Adrenal gland (tissue), 12 donors: ENCODE measurements around the gene CSH2. TPM values are rescaled to one million over a fixed set of nuclear protein-coding genes. Genes with fewer than 3 reads are reported as not detected.
A peak's percentile ranks its signal among the peaks of the same experiment; 100 is the strongest.
"Not testable (repeated sequence)": the region's sequence is repeated elsewhere in the genome, so short reads cannot be mapped to it uniquely, and the experiment has no call there.

Experiments
- DNase-seq, 7 donors: peaks; one replicate each; pipeline ENCODE4 v3.0.0-alpha.2; 2019 to 2020
- H3K27ac ChIP-seq, 5 donors: fragments of 200-600 bp; sonication (generic) in 4 of 5; 1 replicate in 3 of 5; 2 replicates in 2 of 5; pipeline versions ENCODE4 v1.5.1 to v1.8.0; 2016 to 2020; ENCODE audit warnings: mild to moderate bottlenecking in 1 of 5
- H3K27me3 ChIP-seq: fragments of 200-600 bp; 2 replicates; pipeline ENCODE4 v1.8.0; 2021
- H3K36me3 ChIP-seq, 2 donors: fragments of 200-600 bp; replicated peaks in 1 of 2; 1 replicate in 1 of 2; 2 replicates in 1 of 2; pipeline versions ENCODE4 v1.5.1 to v1.8.0; 2018 to 2022
- H3K4me1 ChIP-seq, 2 donors: fragments of 200-600 bp; replicated peaks in 1 of 2; 1 replicate in 1 of 2; 2 replicates in 1 of 2; pipeline versions ENCODE4 v1.5.1 to v1.8.0; 2018 to 2021
- H3K4me3 ChIP-seq, 4 donors: fragments of 200-600 bp; sonication (generic) in 3 of 4; one replicate each; pipeline ENCODE4 v1.5.1; 2016 to 2018
- H3K9me3 ChIP-seq, 3 donors: fragments of 200-600 bp; sonication (generic) in 1 of 3; replicated peaks in 1 of 3; 1 replicate in 2 of 3; 2 replicates in 1 of 3; pipeline versions ENCODE4 v1.5.1 to v1.8.0; 2016 to 2021
- CTCF ChIP-seq, 6 experiments: fragments of 450-650 bp in 4 of 6; fragments of 200-600 bp in 2 of 6; sonication (generic) in 1 of 6; IDR thresholded peaks; 1 replicate in 5 of 6; 2 replicates in 1 of 6; pipeline versions ENCODE4 v1.5.1 to v1.8.0; 2016 to 2021; ENCODE audit warnings: antibody characterized with exemption in 6 of 6, mild to moderate bottlenecking in 2 of 6, moderate library complexity in 1 of 6
- POLR2A ChIP-seq, 2 donors: fragments of 450-650 bp; IDR thresholded peaks; one replicate each; pipeline ENCODE4 v1.6.1; 2017; ENCODE audit warnings: antibody characterized with exemption in 2 of 2, mild to moderate bottlenecking in 2 of 2, moderate library complexity in 1 of 2
- WGBS, 4 donors: extraction: QIAGEN DNeasy Blood & Tissue Kit in 2 of 4; methylation state at CpG; one replicate each; pipeline versions ENCODE4 v1.1.5 to v1.1.7; 2013 to 2017; 5-methylcytosine and 5-hydroxymethylcytosine counted together
- intact Hi-C, 2 donors: fragments of 100-400 bp; cut with DNase I; formaldehyde crosslinking; loops; one replicate each; pipeline versions ENCODE4 v1.14.1 to v1.15.0; 2022 to 2023
- polyA plus RNA-seq, 3 donors: library from polyadenylated mRNA; stranded (reverse); fragments of 200-250 nt in 2 of 3; fragments of 350-450 nt in 1 of 3; fragmentation: Illumina TruSeq in 1 of 3; extraction: RNeasy Lipid Tissue Mini Kit (QIAGEN cat#74804) in 1 of 3; gene quantifications; one replicate each; pipeline ENCODE4 v1.2.3, GENCODE V29; 2013 to 2014
- total RNA-seq, 9 donors: library from RNA; depleted of rRNA in 4 of 9; stranded (reverse); fragments of >200 nt in 4 of 9; fragments of 120-200 nt in 1 of 9; fragmentation: NEBNext Ultra II Directional in 1 of 9; extraction: Animal tissue kit (Norgen Biotek cat#: 25700) in 1 of 9; gene quantifications; one replicate each; pipeline versions ENCODE4 v1.1.0 to v1.2.4, GENCODE V29; 2013 to 2023
- donor health status: healthy with polysubstance abuse.
- donor health status: Bipolar disorder and iron deficiency.
- donor health status: DM: yes; HTN: yes; CAD: no.
- donor health status: DM: no; HTN: no; CAD: no.
- donor health status: DM: no; HTN: no; CAD: no.
- donor health status: DM: yes; HTN: yes; CAD: no.

The CSH2 gene
- total and polyA plus RNA-seq, 12 donors: 0.61 TPM; not detected in 11

DNA sequence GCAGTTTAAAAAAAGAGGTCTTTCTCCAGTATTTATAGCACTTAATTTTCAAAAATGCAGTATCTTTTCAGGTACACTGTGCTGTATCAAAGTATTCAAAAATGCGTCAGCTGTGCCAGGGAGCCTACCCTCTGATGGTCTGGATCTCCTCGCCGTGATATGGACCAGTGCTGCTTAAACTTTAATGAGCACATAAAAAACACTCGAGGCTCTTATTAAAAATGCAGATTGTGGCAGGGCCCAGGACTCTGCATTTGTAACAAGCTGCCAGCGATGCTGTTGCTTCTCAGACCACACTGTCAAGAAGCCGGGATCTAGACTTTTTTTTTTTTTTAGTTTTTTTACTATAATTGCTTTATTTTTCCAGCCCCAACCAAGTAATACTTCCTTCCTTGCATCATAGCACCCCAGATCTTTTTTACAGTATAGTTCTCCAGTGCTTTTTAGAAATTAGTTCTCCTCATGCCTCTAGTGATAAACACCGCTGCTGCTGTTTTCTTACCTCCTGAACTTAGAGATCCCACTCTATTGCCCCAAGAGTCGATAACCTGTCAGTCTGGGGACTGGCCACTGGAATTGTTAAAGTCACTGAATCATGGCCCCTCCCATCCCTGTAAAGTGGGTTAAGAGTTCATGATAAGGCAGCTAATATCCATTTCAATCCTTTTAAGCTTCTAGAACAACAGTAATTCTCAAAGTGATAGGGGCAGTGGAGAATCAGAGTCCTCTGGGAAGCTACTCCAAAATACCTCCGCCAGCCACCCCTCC, 29.4 kb downstream of the CSH2 start:
- WGBS, 4 donors: 70 to 80% (median 73%) methylated on average over 9 of the region's 9 CpGs
- intact Hi-C loops: no loop called here
- H3K36me3 ChIP-seq: no peaks in the 10 kb centered on the region
- H3K27ac ChIP-seq: peak overlapping the region in 4 of 5 donors; percentile 79 to 92 (median 91)
- TF ChIP-seq CTCF (IDR thresholded peaks at IDR 0.05): no peak
- no peak for TF ChIP-seq POLR2A (IDR thresholded peaks at IDR 0.05)
- H3K4me3 ChIP-seq: peak overlapping the region in 1 of 4 donors; percentile 79
- H3K27me3 ChIP-seq: no peaks in the 10 kb centered on the region
- no peaks in the 10 kb centered on the region for H3K9me3 ChIP-seq
- peak in 1 of 7 donors; percentile 60 for DNase-seq
- H3K4me1 ChIP-seq: peaks cover 33 to 34% of the 10 kb centered on the region in 2 donors

DNA sequence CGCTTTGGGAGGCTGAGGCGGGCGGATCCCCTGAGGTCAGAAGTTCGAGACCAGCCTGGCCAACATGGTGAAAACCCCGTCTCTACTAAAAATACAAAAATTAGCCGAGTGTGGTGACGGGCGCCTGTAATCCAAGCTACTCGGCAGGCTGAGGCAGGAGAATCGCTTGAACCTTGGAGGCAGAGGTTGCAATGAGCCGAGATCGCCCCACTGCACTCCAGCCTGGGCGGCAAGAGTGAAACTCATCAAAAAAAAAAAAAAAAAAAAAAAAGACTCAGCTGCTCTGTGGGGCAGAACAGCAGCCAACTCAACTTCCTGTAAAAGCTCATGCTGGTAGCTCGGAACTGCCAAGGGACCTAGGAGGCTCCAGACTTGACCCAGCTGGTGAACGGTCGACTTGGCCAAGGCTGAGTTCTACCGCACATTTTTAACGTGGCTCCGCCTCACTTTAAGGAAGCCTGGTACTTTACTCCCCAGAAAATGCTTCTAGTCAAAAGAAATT, 30.0 kb downstream of the CSH2 start:
- H3K9me3 ChIP-seq, H3K27me3 ChIP-seq, H3K36me3 ChIP-seq, intact Hi-C loops: not testable (repeated sequence)
- WGBS, 4 donors: 5 to 21% (median 8%) methylated on average over 14 to 19 of the region's 19 CpGs
- peak; percentile 30 to 84 (median 70) for DNase-seq
- Histone ChIP-seq H3K4me1 (peaks cover 39 to 41% of the 10 kb centered on the region in 2 donors), H3K4me3 (peak overlapping the region in 2 of 4 donors; percentile 61 to 79), H3K27ac (peak overlapping the region; percentile 68 to 92 (median 90))

DNA sequence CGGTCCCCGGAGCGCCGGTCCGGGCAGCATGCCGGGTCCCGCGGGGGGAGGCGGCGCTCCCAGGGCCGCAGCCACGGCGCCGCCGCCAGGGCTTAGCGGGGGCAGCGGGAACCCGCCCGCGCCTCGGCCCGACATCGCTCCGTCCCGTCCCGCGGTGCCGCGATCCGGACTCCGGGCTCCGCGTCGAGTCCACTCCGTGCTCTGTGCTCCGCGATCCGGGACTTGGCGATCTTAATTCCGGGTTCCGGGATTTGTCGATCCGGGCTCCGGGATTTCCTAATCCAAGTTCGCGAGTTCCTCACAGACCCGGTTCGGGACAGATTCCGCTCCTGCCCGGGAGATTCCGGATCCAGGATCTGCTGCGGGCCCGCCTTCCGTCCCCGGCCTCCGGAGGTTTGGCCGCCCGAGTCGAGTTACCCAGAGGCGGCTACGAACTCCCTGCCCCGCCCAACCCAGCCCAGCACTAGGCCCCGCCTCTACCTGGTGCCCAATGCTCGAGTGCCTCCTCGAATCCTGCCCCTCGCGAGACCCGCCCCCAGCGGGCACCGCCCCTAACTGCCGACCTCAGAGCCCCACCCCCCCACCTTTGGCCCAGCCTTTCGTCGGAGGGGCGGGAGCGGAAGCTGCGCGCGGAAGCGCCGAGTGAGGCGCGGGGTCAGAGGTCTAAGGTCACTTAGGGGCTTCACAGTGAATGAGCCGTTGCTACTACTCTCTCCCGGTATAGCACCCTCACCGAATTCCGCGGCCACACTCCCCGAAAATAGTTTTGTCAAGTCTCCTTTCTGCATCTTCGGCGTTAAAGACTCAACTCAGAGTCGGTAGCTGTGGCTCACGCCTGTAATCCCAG, 30.7 kb downstream of the CSH2 start, which contains the start of gene SMARCD2:
Gene SMARCD2, minus strand, starts transcription at position 146 of the 847 bp plus-strand sequence. Its CDS starts 11 bp downstream, at position 135.
- no peaks in the 10 kb centered on the region for H3K9me3 ChIP-seq
- peak within 1 kb of the TSS; percentile 70 to 92 (median 90) for H3K27ac ChIP-seq
- peaks cover 46 to 48% of the 10 kb centered on the region in 2 donors for H3K4me1 ChIP-seq
- H3K4me3 ChIP-seq: peak within 1 kb of the TSS; percentile 40 to 79 (median 51)
- H3K27me3 ChIP-seq: no peaks in the 10 kb centered on the region
- DNase-seq: peak; percentile 98 to 99 (median 99)
- TF ChIP-seq POLR2A (IDR thresholded peaks at IDR 0.05) (peak; percentile 74 to 100), CTCF (IDR thresholded peaks at IDR 0.05) (peak in 1 of 6 experiments; percentile 73)
- 0% methylated on average over 5 to 92 of the region's 92 CpGs for WGBS, 4 donors
- intact Hi-C loops: no loop called here
- H3K36me3 ChIP-seq: no peaks in the 10 kb centered on the region

DNA sequence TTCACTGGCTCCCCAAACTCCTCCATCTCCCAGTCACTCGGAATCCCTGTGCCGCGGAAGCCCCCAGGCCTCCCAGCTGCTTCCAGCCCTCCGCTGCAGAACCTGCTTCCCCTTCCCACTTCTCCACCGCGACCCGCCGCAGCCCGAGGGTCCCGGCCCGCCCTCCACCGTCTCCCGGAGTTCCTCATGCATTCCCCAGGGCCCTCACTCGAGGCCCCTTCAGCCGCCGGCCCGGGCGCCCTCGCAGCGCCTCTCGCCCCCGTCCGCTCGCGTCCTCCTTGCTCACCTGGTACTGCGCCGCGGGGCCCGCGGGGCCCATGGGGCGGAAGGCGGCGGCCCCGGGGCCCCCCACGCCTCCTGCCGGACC, 31.3 kb downstream of the CSH2 start:
- Histone ChIP-seq H3K27me3 (no peaks in the 10 kb centered on the region), H3K36me3 (peaks cover 0 to under 1% of the 10 kb centered on the region in 2 donors), H3K9me3 (no peaks in the 10 kb centered on the region), H3K27ac (peak overlapping the region; percentile 70 to 92 (median 90)), H3K4me3 (peak overlapping the region; percentile 40 to 79 (median 51)), H3K4me1 (peaks cover 51 to 52% of the 10 kb centered on the region in 2 donors)
- peak in 5 of 7 donors; percentile 36 to 72 (median 51) for DNase-seq
- WGBS, 4 donors: 0 to 1% (median 0%) methylated on average over 10 to 36 of the region's 36 CpGs
- no peak for TF ChIP-seq POLR2A (IDR thresholded peaks at IDR 0.05)
- TF ChIP-seq CTCF (IDR thresholded peaks at IDR 0.05): no peak
- intact Hi-C loops: no loop called here
